ENCODE data around the gene FOXRED2. TPM values are rescaled to one million over a fixed set of nuclear protein-coding genes. Genes with fewer than 3 reads are reported as not detected.

Gene FOXRED2
- total and polyA plus RNA-seq, 2 of the 8 experiments (the other 6 are each of a cell fraction or from before 2014, with no cell fraction given): 11.5 to 27.8 TPM

DNA sequence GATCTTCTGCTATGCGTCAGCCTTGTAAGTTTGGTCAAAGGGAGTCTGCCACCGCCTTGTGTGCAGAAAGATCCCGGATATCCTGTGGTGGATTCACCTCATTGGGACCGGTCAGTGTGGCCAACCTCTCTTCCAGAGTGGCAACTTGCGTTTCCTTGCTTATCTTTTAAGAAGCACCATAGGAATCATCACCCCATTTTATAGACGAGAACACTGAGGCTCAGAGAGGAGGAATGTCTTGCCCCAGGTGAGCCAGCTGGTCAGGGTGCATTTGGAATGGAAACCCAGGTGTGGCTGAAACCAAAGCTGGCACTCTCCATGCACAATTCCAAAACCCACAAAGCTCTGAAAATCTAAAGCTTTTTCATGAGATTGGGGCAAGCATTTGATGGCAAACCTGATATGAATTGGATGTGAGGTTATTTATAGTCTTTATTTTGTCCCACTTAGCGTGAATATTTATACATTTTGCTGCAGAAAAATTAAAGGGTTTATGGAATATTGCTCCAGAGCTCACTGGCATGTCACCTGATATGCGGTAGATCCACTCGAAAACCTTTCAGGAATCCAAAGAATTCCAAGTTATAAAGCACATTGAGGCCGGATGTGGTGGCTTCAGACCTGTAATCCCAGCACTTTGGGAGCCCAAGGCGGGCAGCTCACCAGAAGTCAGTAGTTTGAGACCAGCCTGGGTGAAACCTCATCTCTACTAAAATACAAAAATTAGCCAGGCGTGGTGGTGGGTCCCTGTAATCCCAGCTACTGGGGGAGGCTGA lies 34.2 kb upstream of the FOXRED2 start:
- Histone ChIP-seq H2BK5ac (ENCODE audit: low read depth, low read length) (no peak overlapping the region), H3K14ac (ENCODE audit: insufficient read length) (no peak overlapping the region), H3K23ac (ENCODE audit: insufficient read length) (no peak overlapping the region), H3K27ac (ENCODE audit: low read depth, low read length) (no peak overlapping the region), H3K79me2 (ENCODE audit: control insufficient read depth in 1 of 2, insufficient read depth in 2 of 2, low read length in 2 of 2) (no peaks in the 10 kb centered on the region), H3K4ac (replicated peaks; ENCODE audit: insufficient read length, low read depth, low read length) (no peak overlapping the region), H3K56ac (replicated peaks; ENCODE audit: insufficient read length, low read depth, low read length) (no peak overlapping the region), H3K27me3 (replicated peaks in 1 of 4; ENCODE audit: control insufficient read depth in 3 of 4, extremely low read depth in 1 of 4, insufficient read depth in 3 of 4, low read length in 3 of 4) (no peaks in the 10 kb centered on the region; a peak in 2 of 7 replicates), H2AFZ (ENCODE audit: low read length) (no peak overlapping the region), H2AK5ac (ENCODE audit: low read depth, low read length) (0 out of 2 replicates have a peak overlapping the region, but pooled peaks have one; percentile 9), H3K4me3 (ENCODE audit: extremely low read depth in 1 of 4, insufficient read depth in 2 of 4, low read depth in 3 of 4, low read length in 4 of 4) (no peak overlapping the region), H3K4me1 (replicated peaks in 1 of 4; ENCODE audit: control insufficient read depth in 3 of 4, insufficient read depth in 4 of 4, low read length in 3 of 4) (peaks cover 0 to 5% (median 1%) of the 10 kb centered on the region in 4 experiments; a peak in 2 of 7 replicates), H3K9ac (replicated peaks in 1 of 4; ENCODE audit: extremely low read depth in 1 of 4, low read depth in 3 of 4, low read length in 3 of 4) (no peak overlapping the region), H2BK20ac (ENCODE audit: low read length) (no peak overlapping the region), H4K5ac (ENCODE audit: insufficient read length, low read depth, low read length) (no peak overlapping the region), H2BK120ac (replicated peaks; ENCODE audit: low read depth, low read length) (no peak overlapping the region), H3K18ac (ENCODE audit: extremely low read depth, low read length) (no peak overlapping the region), H3K36me3 (ENCODE audit: control insufficient read depth in 2 of 4, insufficient read depth in 4 of 4, low read length in 3 of 4) (no peaks in the 10 kb centered on the region), H4K91ac (replicated peaks; ENCODE audit: insufficient read length, low read length) (no peak overlapping the region), H2BK15ac (ENCODE audit: low read length) (no peak overlapping the region), H3K9me3 (ENCODE audit: insufficient read depth in 2 of 2, low read depth in 1 of 2, low read length in 1 of 2) (no peaks in the 10 kb centered on the region), H3K4me2 (ENCODE audit: insufficient read depth in 1 of 2, low read depth in 2 of 2, low read length in 2 of 2) (no peak overlapping the region), H4K8ac (ENCODE audit: extremely low read depth, insufficient read depth, low read length) (no peak overlapping the region), H2BK12ac (ENCODE audit: low read depth, low read length) (0 out of 2 replicates have a peak overlapping the region, but pooled peaks have one; percentile 12), H4K20me1 (replicated peaks in 1 of 2; ENCODE audit: control insufficient read depth in 1 of 2, insufficient read depth in 2 of 2, low read length in 2 of 2) (no peaks in the 10 kb centered on the region), H3K23me2 (ENCODE audit: low read depth, low read length) (no peaks in the 10 kb centered on the region), H3K79me1 (ENCODE audit: low read depth, low read length) (no peaks in the 10 kb centered on the region)
- FAIRE-seq (no peak), DNase-seq (ENCODE audit: low read depth in 1 of 2, low spot score in 2 of 2) (no peak)
- WGBS, 2 experiments (ENCODE audit: extremely low coverage in 1 of 2, insufficient coverage in 1 of 2, insufficient read length in 1 of 2, insufficient replicate concordance in 2 of 2, low coverage in 1 of 2, low lambda C conversion rate in 2 of 2, missing lambda C conversion rate in 1 of 2): 90% methylated on average over 12 of the region's 12 CpGs; no CpG with 5 or more reads in 1 of the 2 experiments
- TF ChIP-seq, protein P1, sequence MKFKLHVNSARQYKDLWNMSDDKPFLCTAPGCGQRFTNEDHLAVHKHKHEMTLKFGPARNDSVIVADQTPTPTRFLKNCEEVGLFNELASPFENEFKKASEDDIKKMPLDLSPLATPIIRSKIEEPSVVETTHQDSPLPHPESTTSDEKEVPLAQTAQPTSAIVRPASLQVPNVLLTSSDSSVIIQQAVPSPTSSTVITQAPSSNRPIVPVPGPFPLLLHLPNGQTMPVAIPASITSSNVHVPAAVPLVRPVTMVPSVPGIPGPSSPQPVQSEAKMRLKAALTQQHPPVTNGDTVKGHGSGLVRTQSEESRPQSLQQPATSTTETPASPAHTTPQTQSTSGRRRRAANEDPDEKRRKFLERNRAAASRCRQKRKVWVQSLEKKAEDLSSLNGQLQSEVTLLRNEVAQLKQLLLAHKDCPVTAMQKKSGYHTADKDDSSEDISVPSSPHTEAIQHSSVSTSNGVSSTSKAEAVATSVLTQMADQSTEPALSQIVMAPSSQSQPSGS (IDR thresholded peaks at IDR 0.05; ENCODE audit: low read length): no peak
- TF ChIP-seq HDAC6 (IDR thresholded peaks at IDR 0.05; ENCODE audit: low read depth, low read length): no peak
- no peak for TF ChIP-seq E2F6 (IDR thresholded peaks at IDR 0.05)
- TF ChIP-seq KDM1A (IDR thresholded peaks at IDR 0.05; ENCODE audit: borderline replicate concordance, low read length): peak; percentile 87; the same call in 1 of the 2 replicates
- TF ChIP-seq, protein P2, sequence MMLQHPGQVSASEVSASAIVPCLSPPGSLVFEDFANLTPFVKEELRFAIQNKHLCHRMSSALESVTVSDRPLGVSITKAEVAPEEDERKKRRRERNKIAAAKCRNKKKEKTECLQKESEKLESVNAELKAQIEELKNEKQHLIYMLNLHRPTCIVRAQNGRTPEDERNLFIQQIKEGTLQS (IDR thresholded peaks at IDR 0.05; ENCODE audit: insufficient read depth, low read depth, low read length): no peak
- ChIA-PET POLR2A (ENCODE audit: partially characterized antibody) (interaction anchor here (0.8 to 2.6 kb wide), 2 partner anchors 12 to 35 kb away, joined by 3 to 9 read pairs; partner anchors contain the start of genes EIF3D and FOXRED2), CTCF (ENCODE audit: partially characterized antibody) (interaction anchor here (0.7 to 1.4 kb wide), 4 partner anchors 9 to 318 kb away, joined by 3 read pairs; partner anchors contain the start of gene IFT27)
